ENCODE measurements around the gene C7orf25.

Gene C7orf25

DNA sequence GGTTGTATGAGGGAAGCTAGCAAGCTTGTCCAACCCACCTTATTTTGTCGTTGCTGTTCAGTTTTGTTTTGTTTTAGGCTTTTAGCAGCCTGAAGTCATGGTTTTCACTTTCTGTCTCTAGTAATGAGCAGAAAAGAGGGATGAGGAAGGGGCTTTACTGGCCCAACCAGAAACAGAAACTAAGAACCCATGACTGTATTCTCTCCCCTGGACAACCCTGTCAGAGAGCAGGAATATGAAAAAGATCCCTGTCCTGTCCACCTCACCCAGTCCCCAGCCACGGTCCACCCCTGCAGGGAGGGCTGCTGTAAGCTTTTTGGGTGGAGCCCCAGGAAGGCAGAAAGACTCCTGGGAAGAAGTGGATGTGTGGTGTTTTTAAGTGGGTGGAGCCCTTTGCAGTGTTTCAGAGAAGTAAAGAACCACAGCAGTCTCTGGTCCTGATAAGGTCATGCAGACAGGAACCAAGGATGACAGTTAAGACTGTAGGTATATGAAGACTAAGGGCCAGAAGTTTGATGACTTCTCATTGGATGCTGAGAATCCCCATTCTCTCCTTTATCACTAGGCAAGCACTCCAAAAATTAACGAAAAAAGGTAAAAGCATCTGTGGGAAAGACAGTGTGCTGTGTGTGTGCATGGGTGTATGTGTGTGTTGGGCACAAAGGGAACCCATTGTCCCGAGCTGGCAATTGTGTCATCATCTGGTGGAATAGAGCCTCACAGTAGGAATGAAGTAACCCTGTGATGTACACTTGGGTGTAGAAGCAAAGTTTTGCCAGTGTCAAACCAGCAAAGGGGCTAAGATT is 34.2 kb upstream of the C7orf25 start:
- Histone ChIP-seq H3K4me3 (ENCODE audit: insufficient read depth, low read depth, low read length) (no peak overlapping the region), H3K36me3 (ENCODE audit: control insufficient read depth, insufficient read depth, low read length) (no peaks in the 10 kb centered on the region), H3K4me1 (ENCODE audit: control insufficient read depth, insufficient read depth, low read length) (no peaks in the 10 kb centered on the region), H3K27me3 (ENCODE audit: control insufficient read depth, insufficient read depth, low read length, poor library complexity, severe bottlenecking) (no peaks in the 10 kb centered on the region), H3K9me3 (ENCODE audit: control insufficient read depth, low read length) (no peaks in the 10 kb centered on the region), H3K27ac (ENCODE audit: insufficient read depth, low read depth, low read length, poor library complexity, severe bottlenecking) (no peak overlapping the region)
- 82 to 88% methylated on average over 4 of the region's 4 CpGs for WGBS, 2 experiments

DNA sequence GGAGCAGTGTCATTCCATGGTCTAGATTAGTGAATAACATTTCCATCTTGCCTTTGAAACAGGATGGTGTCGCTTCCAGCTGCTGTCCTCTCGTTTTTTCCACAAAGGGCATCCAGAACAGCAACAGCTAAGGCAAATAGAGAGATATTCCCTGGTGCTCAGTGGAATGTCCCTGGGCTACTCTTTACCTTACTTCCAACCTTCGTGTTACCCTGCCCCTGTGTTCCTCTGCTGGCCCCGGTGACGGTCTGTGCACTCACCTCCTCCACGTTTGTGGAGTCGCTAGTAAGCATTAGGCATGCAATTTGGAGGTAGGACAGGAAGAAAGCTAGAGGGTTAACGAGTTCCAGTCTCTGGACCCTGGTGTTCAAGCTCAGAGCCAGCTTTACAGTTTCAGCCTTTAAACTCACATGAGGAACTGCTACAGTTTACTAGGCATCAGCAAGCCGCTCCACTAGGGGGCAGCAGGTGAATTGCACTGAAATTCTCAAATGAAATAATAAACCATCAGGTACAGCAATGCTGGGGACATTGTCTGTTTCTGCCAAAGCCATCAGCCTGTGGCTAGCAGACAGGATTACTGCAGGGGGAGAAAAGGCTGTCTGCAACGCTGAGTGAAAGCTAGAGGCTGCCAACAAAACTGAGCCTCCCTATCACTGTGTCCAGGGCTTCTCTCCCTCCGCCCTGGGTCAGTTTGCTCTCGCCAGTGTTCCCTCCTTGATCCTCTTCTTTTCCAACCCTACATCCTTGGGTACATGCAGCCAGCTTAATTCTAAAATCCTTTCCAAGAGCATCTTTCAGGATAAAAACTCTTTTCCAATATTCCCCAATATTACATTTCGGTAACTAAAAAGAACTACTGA is 29.3 kb upstream of the C7orf25 start:
- no peaks in the 10 kb centered on the region for H3K27me3 ChIP-seq (ENCODE audit: control insufficient read depth, insufficient read depth, low read length, poor library complexity, severe bottlenecking)
- H3K4me1 ChIP-seq (ENCODE audit: control insufficient read depth, insufficient read depth, low read length): no peaks in the 10 kb centered on the region
- no peak overlapping the region for H3K27ac ChIP-seq (ENCODE audit: insufficient read depth, low read depth, low read length, poor library complexity, severe bottlenecking)
- H3K4me3 ChIP-seq (ENCODE audit: insufficient read depth, low read depth, low read length): no peak overlapping the region
- 52 to 55% methylated on average over 13 of the region's 13 CpGs for WGBS, 2 experiments
- H3K36me3 ChIP-seq (ENCODE audit: control insufficient read depth, insufficient read depth, low read length): peaks cover 10% of the 10 kb centered on the region
- H3K9me3 ChIP-seq (ENCODE audit: control insufficient read depth, low read length): no peaks in the 10 kb centered on the region

DNA sequence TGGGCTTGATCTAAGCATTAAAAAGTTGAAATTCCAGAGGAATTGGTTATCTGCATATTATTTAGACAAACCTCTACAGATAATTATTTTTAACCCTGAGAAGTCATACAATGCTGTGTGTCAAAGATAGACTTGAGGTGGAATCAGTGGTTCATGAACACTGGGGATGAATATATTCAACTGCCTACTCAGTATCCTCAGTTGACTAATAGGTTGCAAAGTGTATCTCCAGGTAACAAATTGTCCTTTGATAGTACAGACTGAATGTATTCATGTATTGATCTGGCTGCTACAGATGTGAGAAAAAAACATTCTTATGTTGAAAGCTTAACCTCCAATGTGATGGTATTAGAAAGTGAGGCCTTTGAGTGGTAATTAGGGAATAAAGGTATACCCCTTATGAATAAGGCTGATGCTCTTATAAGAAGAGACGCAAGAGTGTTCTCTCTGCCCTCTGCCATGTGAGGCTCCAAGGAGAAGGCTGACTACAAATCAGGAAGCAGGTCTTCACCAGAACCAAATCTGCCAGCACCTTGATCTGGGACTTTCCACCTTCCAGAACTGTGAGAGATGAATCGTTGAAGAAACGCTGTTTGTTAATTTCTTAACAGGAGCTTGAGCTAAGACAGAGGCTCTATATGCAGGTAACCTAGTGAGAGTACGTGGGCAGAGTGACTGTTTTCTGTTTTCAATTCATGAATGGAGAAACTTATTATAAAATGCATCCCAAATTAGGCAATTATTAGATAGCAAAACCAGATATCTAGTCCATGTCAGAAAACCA is 27.8 kb upstream of the C7orf25 start:
- WGBS, 2 experiments: 73 to 81% methylated on average over 3 to 4 of the region's 4 CpGs
- Histone ChIP-seq H3K27ac (ENCODE audit: insufficient read depth, low read depth, low read length, poor library complexity, severe bottlenecking) (no peak overlapping the region), H3K4me3 (ENCODE audit: insufficient read depth, low read depth, low read length) (no peak overlapping the region), H3K9me3 (ENCODE audit: control insufficient read depth, low read length) (no peaks in the 10 kb centered on the region), H3K36me3 (ENCODE audit: control insufficient read depth, insufficient read depth, low read length) (peaks cover 22% of the 10 kb centered on the region), H3K27me3 (ENCODE audit: control insufficient read depth, insufficient read depth, low read length, poor library complexity, severe bottlenecking) (no peaks in the 10 kb centered on the region), H3K4me1 (ENCODE audit: control insufficient read depth, insufficient read depth, low read length) (no peaks in the 10 kb centered on the region)

DNA sequence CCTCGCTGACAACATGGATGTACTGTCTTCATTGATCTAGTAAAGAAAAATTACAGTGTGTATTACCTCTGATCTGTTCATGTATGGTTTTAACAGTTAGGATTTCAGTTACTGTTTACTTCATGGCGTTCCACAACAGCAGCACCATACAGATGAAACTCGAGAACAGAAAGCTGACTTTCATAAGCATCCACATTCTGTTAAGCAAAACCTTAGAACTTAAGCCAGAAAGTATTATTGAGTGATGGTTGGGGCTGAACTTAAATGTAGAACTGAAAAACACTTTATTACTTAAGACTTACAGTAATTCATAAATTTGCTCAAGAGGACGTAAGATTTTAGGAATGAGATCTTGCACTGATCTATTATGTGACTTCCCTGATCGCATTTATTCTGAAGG is 24.0 kb upstream of the C7orf25 start:
- Histone ChIP-seq H3K9me3 (ENCODE audit: control insufficient read depth, low read length) (no peaks in the 10 kb centered on the region), H3K4me3 (ENCODE audit: insufficient read depth, low read depth, low read length) (no peak overlapping the region), H3K27me3 (ENCODE audit: control insufficient read depth, insufficient read depth, low read length, poor library complexity, severe bottlenecking) (no peaks in the 10 kb centered on the region), H3K27ac (ENCODE audit: insufficient read depth, low read depth, low read length, poor library complexity, severe bottlenecking) (no peak overlapping the region), H3K36me3 (ENCODE audit: control insufficient read depth, insufficient read depth, low read length) (peaks cover 22% of the 10 kb centered on the region), H3K4me1 (ENCODE audit: control insufficient read depth, insufficient read depth, low read length) (no peaks in the 10 kb centered on the region)
- WGBS, 2 experiments: 95 to 96% methylated on average over 5 of the region's 5 CpGs

DNA sequence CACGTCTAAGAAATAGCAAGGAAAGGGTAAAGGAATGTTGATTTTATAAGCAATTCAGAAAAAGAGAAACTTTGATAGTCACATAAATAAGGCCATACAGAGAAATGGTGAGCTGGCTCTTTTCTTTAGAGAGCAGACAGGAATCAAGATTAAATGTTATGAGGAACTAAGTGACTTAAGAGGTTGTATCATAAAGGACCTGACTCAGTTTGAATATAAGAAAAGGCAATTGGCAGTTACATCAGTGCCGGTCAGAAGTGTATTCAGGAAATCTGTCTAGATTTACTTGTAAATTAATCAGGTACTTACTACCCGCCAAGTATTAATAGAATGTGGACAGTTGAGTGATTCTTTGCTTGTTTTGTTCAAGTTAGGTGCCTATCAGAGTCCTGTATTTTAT is 22.4 kb upstream of the C7orf25 start:
- Histone ChIP-seq H3K4me3 (ENCODE audit: insufficient read depth, low read depth, low read length) (no peak overlapping the region), H3K4me1 (ENCODE audit: control insufficient read depth, insufficient read depth, low read length) (peaks cover 10% of the 10 kb centered on the region), H3K27ac (ENCODE audit: insufficient read depth, low read depth, low read length, poor library complexity, severe bottlenecking) (no peak overlapping the region), H3K9me3 (ENCODE audit: control insufficient read depth, low read length) (no peaks in the 10 kb centered on the region), H3K27me3 (ENCODE audit: control insufficient read depth, insufficient read depth, low read length, poor library complexity, severe bottlenecking) (no peaks in the 10 kb centered on the region), H3K36me3 (ENCODE audit: control insufficient read depth, insufficient read depth, low read length) (peaks cover 19% of the 10 kb centered on the region)
- WGBS, 2 experiments: 91% methylated on average over 3 of the region's 3 CpGs

DNA sequence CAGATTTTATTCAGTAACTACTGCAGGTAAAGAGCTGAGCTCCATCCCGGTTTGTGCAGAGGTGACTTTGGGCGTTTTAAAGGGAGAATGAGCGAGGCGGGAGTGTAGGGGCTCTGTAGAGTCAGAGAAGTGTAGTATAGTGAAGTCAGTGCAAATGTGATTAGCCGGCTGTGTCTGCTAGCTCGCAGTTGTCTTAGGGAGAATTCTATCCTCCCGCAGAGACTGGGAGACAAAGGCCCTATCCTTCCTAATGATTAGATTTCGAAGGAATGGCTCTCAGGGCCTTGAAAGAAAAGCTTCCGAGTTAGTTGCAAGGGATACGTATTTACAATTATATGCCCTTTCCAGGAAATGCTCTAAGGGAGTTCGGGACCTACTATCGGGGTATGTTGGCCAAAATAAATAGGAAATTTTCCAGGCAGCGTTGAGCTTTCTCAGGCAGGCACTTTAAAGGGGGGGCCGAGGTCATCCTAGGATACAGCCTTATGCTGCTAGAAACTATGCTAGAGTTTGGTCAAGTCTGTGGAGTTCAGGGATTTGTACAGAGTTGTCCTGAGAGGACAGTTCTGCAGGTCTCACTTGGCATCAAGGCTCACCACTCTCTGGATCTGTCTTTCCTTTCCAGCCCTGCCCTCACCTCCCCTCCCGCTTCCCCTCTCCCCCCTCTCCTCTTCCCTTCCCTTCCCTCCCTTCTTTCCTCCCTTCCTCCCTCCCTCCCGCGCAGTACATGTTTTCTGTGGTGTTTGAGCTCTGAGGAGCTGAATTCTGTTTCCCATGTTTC is 21.1 kb upstream of the C7orf25 start:
- H3K4me1 ChIP-seq (ENCODE audit: control insufficient read depth, insufficient read depth, low read length): peaks cover 10% of the 10 kb centered on the region
- 2 to 5% methylated on average over 15 to 17 of the region's 17 CpGs for WGBS, 2 experiments
- peaks cover 12% of the 10 kb centered on the region for H3K36me3 ChIP-seq (ENCODE audit: control insufficient read depth, insufficient read depth, low read length)
- no peak overlapping the region for H3K27ac ChIP-seq (ENCODE audit: insufficient read depth, low read depth, low read length, poor library complexity, severe bottlenecking)
- H3K9me3 ChIP-seq (ENCODE audit: control insufficient read depth, low read length): no peaks in the 10 kb centered on the region
- peak overlapping the region; percentile 80 for H3K4me3 ChIP-seq (ENCODE audit: insufficient read depth, low read depth, low read length)
- no peaks in the 10 kb centered on the region for H3K27me3 ChIP-seq (ENCODE audit: control insufficient read depth, insufficient read depth, low read length, poor library complexity, severe bottlenecking)

DNA sequence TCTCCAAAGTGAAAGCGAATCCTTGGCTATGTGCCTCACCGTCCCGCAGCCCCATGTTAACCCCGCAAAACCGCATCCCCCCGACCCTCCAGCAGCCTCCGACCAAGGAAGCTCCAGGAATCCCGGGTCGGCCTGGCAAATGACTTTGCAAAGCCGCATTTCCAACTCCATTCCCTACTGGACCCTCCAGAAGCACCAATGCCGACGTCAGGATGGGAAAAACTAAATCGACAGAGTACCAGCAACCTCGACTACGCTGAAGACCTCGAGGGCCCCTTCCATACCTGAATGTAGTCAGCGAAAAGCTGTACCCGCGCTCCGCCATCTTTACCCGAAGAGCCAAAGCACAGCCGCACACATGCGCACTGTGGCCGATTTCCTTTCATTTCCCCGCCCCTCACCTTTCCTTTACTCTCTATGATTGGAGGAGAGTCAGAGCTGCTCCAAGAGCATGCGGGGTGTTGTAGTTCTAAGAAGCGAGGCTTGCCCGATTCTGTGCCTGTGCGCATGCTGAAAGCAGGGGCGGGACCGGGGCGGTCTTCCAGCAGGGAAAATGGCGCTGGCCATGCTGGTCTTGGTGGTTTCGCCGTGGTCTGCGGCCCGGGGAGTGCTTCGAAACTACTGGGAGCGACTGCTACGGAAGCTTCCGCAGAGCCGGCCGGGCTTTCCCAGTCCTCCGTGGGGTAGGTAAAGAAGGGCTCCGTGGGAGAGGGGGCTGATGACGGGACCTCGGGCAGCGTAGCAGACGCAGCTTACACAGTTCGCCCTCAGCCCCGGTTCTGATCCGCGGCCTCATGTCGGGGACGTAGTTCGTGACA is 20.2 kb upstream of the C7orf25 start, which contains the start of the genes MRPL32 and PSMA2:
Gene MRPL32 (plus strand): TSS at position 543 of the 818 bp plus-strand sequence. CDS start 11 bp downstream, at position 554.
Gene PSMA2 (minus strand): TSS at position 341 of the 818 bp plus-strand sequence. CDS start 16 bp downstream, at position 325.
- H3K4me1 ChIP-seq (ENCODE audit: control insufficient read depth, insufficient read depth, low read length): peaks cover 10% of the 10 kb centered on the region
- H3K36me3 ChIP-seq (ENCODE audit: control insufficient read depth, insufficient read depth, low read length): peaks cover 12% of the 10 kb centered on the region
- 0% methylated on average over 56 of the region's 56 CpGs for WGBS, 2 experiments
- H3K4me3 ChIP-seq (ENCODE audit: insufficient read depth, low read depth, low read length): peak within 1 kb of the TSS; percentile 80
- peak within 1 kb of the TSS; percentile 57 for H3K27ac ChIP-seq (ENCODE audit: insufficient read depth, low read depth, low read length, poor library complexity, severe bottlenecking)
- H3K27me3 ChIP-seq (ENCODE audit: control insufficient read depth, insufficient read depth, low read length, poor library complexity, severe bottlenecking): no peaks in the 10 kb centered on the region
- H3K9me3 ChIP-seq (ENCODE audit: control insufficient read depth, low read length): no peaks in the 10 kb centered on the region

DNA sequence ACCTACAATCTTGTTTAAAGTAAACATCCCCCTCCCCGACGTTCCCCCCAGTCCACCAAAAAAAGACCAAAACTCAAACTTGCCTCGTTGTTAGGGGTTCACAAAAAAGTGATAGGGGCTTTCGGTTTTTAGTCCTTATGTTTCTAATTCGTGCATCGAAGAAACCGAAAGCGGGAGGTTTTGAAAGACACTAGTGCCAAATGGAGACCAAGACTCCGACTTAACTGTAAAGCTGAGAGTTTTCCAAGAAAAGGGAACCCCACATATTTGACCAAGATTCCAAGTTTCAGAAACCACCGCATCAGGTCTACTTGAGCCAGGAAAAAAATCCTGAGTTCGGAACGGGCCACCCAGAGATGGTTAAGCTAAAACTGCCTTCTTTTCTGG is 19.6 kb upstream of the C7orf25 start:
- peak overlapping the region; percentile 32 for H3K27ac ChIP-seq (ENCODE audit: insufficient read depth, low read depth, low read length, poor library complexity, severe bottlenecking)
- peak overlapping the region; percentile 80 for H3K4me3 ChIP-seq (ENCODE audit: insufficient read depth, low read depth, low read length)
- WGBS, 2 experiments: 1% methylated on average over 11 to 12 of the region's 12 CpGs
- H3K36me3 ChIP-seq (ENCODE audit: control insufficient read depth, insufficient read depth, low read length): peaks cover 14% of the 10 kb centered on the region
- peaks cover 10% of the 10 kb centered on the region for H3K4me1 ChIP-seq (ENCODE audit: control insufficient read depth, insufficient read depth, low read length)
- H3K27me3 ChIP-seq (ENCODE audit: control insufficient read depth, insufficient read depth, low read length, poor library complexity, severe bottlenecking): no peaks in the 10 kb centered on the region
- no peaks in the 10 kb centered on the region for H3K9me3 ChIP-seq (ENCODE audit: control insufficient read depth, low read length)

DNA sequence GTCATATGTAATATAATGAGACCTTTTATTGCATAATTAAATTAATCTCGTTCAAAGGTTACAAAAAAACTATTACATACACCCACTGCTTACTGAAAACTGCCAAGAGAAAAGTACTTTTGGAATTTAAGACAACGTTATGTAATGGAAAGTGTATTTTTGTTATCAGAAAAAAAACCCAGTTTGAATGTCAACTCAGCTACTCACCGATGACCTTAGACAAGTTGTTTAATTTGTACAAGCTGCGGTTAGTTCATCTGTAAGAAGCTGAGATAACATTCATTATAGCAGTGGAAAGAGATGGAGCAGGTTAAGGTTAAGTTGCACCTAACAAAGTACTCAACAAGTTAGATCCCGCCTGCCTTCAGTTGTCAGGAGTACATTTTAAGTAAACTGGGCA is 19.0 kb upstream of the C7orf25 start:
- Histone ChIP-seq H3K27me3 (ENCODE audit: control insufficient read depth, insufficient read depth, low read length, poor library complexity, severe bottlenecking) (no peaks in the 10 kb centered on the region), H3K9me3 (ENCODE audit: control insufficient read depth, low read length) (no peaks in the 10 kb centered on the region), H3K4me1 (ENCODE audit: control insufficient read depth, insufficient read depth, low read length) (peaks cover 10% of the 10 kb centered on the region), H3K36me3 (ENCODE audit: control insufficient read depth, insufficient read depth, low read length) (peaks cover 18% of the 10 kb centered on the region), H3K4me3 (ENCODE audit: insufficient read depth, low read depth, low read length) (peak overlapping the region; percentile 80), H3K27ac (ENCODE audit: insufficient read depth, low read depth, low read length, poor library complexity, severe bottlenecking) (no peak overlapping the region)
- WGBS, 2 experiments: 34 to 35% methylated on average over 4 of the region's 5 CpGs

Data from ectodermal cell (in vitro differentiated cells).